Left lung (tissue), 10 donors: ENCODE measurements around the gene ANK2. TPM values are rescaled to one million over a fixed set of nuclear protein-coding genes. Genes with fewer than 3 reads are reported as not detected.

Experiments
- ATAC-seq: fragments of 200-7000 bp; cut with Tn5 transposase; one replicate; pipeline ENCODE4 v1.9.1; 2020; ENCODE audit warnings: moderate library complexity
- DNase-seq, 4 donors: peaks; one replicate each; pipeline ENCODE4 v3.0.0-alpha.2; 2013 to 2020
- H3K27ac ChIP-seq, 2 donors: fragments of 200-600 bp; sonication (generic) in 1 of 2; one replicate each; pipeline versions ENCODE4 v1.5.0 to v1.8.0; 2020 to 2021
- H3K27me3 ChIP-seq, 2 donors: fragments of 200-600 bp; sonication (generic) in 1 of 2; one replicate each; pipeline versions ENCODE4 v1.5.0 to v1.8.0; 2020 to 2021
- H3K36me3 ChIP-seq, 2 donors: fragments of 200-600 bp; sonication (generic) in 1 of 2; one replicate each; pipeline versions ENCODE4 v1.5.0 to v1.8.0; 2020 to 2021
- H3K4me1 ChIP-seq, 2 donors: fragments of 200-600 bp; one replicate each; pipeline ENCODE4 v1.8.0; 2021
- H3K4me3 ChIP-seq, 2 donors: fragments of 200-600 bp; sonication (generic) in 1 of 2; one replicate each; pipeline versions ENCODE4 v1.5.0 to v1.8.0; 2020 to 2021; ENCODE audit warnings: mild to moderate bottlenecking in 1 of 2
- H3K9me3 ChIP-seq, 2 donors: fragments of 200-600 bp; sonication (generic) in 1 of 2; one replicate each; pipeline versions ENCODE4 v1.5.0 to v1.8.0; 2020 to 2021
- intact Hi-C, 2 donors: fragments of 100-400 bp; cut with DNase I; formaldehyde crosslinking; loops; one replicate each; pipeline versions ENCODE4 v1.11.2 to v1.14.2; 2022
- polyA plus RNA-seq, 6 donors: library from polyadenylated mRNA; unstranded; fragments of 120-200 nt; gene quantifications; one replicate each; pipeline ENCODE4 v1.2.1, GENCODE V29; 2013; ENCODE audit not compliant: insufficient read length in 6 of 6
- total RNA-seq, 2 donors: library from RNA; stranded (reverse); fragmentation: NEBNext Ultra II Directional; extraction: Animal tissue kit (Norgen Biotek cat#: 25700); gene quantifications; one replicate each; pipeline ENCODE4 v1.2.1, GENCODE V29; 2021
- TF ChIP-seq, protein P1 (sequence below), 2 donors: fragments of 200-600 bp; sonication (generic) in 1 of 2; IDR thresholded peaks; one replicate each; pipeline versions ENCODE4 v1.5.0 to v1.8.0; 2021; ENCODE audit warnings: antibody characterized with exemption in 2 of 2
- donor health status: DM: no; HTN: yes; CAD: no.
- donor health status: DM: no; HTN: no; CAD: no.

Gene ANK2
- total and polyA plus RNA-seq, 8 donors, result 18.2 to 33.2 (median 28.8) TPM

DNA sequence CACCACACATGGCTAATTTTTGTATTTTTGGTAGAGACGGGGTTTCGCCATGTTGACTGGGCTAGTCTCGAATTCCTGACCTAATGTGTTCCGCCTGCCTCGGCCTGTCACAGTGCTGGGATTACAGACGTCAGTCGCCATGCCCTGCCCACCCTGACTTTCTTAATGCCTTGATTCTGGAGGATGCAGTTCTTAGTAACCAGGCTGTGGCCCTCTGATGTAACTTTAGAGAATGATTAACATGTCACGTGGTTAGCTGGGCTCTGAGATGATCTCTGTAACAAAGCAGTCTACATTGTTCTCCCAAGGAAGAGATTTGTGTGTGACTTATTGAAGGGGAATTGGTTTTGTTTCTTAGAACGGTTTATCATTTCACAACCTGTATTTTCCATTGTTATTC is 30.6 kb downstream of the ANK2 start:
- no peak overlapping the region for H3K4me3 ChIP-seq
- peak in 1 of 4 donors; percentile 40 for DNase-seq
- intact Hi-C loops, result no loop called here
- TF ChIP-seq, protein P1, sequence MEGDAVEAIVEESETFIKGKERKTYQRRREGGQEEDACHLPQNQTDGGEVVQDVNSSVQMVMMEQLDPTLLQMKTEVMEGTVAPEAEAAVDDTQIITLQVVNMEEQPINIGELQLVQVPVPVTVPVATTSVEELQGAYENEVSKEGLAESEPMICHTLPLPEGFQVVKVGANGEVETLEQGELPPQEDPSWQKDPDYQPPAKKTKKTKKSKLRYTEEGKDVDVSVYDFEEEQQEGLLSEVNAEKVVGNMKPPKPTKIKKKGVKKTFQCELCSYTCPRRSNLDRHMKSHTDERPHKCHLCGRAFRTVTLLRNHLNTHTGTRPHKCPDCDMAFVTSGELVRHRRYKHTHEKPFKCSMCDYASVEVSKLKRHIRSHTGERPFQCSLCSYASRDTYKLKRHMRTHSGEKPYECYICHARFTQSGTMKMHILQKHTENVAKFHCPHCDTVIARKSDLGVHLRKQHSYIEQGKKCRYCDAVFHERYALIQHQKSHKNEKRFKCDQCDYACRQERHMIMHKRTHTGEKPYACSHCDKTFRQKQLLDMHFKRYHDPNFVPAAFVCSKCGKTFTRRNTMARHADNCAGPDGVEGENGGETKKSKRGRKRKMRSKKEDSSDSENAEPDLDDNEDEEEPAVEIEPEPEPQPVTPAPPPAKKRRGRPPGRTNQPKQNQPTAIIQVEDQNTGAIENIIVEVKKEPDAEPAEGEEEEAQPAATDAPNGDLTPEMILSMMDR (IDR thresholded peaks at IDR 0.05), result no peak
- H3K9me3 ChIP-seq, result no peaks in the 10 kb centered on the region
- no peak for ATAC-seq
- no peak overlapping the region for H3K27ac ChIP-seq
- no peaks in the 10 kb centered on the region for H3K27me3 ChIP-seq
- no peaks in the 10 kb centered on the region for H3K4me1 ChIP-seq
- H3K36me3 ChIP-seq, result no peaks in the 10 kb centered on the region

DNA sequence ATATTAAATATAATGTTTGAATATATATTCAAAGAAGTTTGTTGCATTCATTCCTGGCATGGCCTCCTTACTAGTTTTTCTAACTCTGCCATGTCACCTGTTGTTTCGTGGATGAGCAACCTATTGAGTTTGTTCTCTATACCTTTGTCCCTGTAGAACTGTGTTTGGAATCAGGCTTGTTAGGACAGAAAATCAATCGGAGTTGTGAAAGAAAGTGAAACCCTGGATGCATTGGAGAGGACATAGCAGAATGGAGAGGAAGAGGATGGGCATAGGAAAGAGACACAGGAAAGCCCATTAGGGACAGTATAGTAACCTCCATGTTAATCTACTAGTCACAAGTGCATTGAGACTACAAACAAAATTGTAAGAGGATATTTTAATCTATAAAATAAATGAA is 31.2 kb downstream of the ANK2 start:
- no peak overlapping the region for H3K4me3 ChIP-seq
- no peak overlapping the region for H3K27ac ChIP-seq
- intact Hi-C loops, result no loop called here
- H3K27me3 ChIP-seq, result no peaks in the 10 kb centered on the region
- TF ChIP-seq, protein P1 (IDR thresholded peaks at IDR 0.05), result no peak
- DNase-seq (no peak), ATAC-seq (no peak)
- H3K9me3 ChIP-seq, result no peaks in the 10 kb centered on the region
- no peaks in the 10 kb centered on the region for H3K36me3 ChIP-seq
- no peaks in the 10 kb centered on the region for H3K4me1 ChIP-seq

DNA sequence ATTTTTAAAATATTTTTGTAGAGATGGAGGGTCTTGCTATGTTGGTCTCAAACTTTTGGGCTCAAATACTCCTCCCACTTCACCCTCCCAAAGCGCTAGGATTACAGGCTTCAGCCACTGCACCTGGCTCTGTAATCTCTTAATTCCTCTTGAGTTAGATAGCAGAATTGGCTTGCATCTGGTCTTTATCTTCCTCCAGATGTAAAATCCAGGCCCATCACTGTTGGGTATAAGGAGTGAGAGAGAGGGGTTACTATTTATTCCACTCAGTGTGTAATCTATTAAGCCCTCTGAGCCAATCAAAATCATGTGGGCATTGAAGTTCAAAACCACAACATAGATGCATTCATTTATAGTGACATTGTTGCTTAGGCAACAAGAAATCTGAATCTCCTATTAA is 33.9 kb downstream of the ANK2 start:
- Histone ChIP-seq H3K4me3 (no peak overlapping the region), H3K4me1 (no peaks in the 10 kb centered on the region), H3K27me3 (no peaks in the 10 kb centered on the region), H3K36me3 (no peaks in the 10 kb centered on the region), H3K9me3 (no peaks in the 10 kb centered on the region), H3K27ac (no peak overlapping the region)
- TF ChIP-seq, protein P1 (IDR thresholded peaks at IDR 0.05), result no peak
- intact Hi-C loops, result no loop called here
- DNase-seq, result no peak
- ATAC-seq, result no peak

DNA sequence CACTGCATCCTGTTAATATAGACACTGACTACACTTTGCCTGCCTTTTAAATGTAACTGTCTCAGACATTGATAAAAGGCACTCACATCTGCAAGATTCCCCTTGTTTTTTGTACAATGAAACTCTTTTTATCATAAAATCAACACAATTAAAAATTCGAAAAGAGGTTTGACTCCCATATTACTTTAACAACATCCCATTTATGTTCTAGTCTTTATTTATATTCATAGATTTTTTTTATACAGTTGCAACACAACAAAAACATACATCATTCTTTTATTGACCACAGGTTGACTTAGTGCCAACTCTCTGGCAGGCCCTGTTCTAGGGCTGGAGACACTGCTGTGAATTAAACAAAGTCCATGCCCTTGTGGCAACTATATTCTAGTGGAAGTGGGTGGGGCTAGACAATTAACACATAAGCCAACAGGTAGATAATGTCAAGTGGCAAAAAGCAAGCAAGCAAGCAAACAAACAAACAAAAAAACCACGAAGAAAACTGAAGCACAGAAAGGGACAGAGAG is 36.8 kb downstream of the ANK2 start:
- Histone ChIP-seq H3K9me3 (no peaks in the 10 kb centered on the region), H3K27me3 (no peaks in the 10 kb centered on the region), H3K27ac (no peak overlapping the region), H3K4me1 (no peaks in the 10 kb centered on the region), H3K4me3 (no peak overlapping the region), H3K36me3 (no peaks in the 10 kb centered on the region)
- ATAC-seq (no peak), DNase-seq (no peak)
- TF ChIP-seq, protein P1 (IDR thresholded peaks at IDR 0.05), result no peak
- intact Hi-C loops, result no loop called here

DNA sequence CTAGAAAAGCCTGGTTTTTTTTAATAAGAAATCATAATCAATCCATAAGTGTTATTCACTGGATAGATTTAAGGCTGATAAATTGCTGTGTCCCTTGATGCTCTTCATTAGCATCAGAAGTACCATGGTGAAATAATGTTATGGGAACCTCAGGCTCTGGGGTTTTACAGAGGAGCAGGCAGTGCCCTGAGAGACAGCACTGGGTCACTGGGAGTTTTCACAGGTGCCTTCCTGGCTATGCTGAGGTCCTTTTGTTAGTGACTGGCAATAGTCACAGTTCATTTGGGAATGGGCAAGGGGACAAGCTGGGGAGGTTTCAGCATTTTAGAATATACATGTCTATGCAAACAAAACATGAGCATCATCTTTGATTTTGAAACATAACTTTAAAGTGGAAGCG is 38.6 kb downstream of the ANK2 start:
- TF ChIP-seq, protein P1 (IDR thresholded peaks at IDR 0.05), result no peak
- Histone ChIP-seq H3K27me3 (no peaks in the 10 kb centered on the region), H3K4me3 (no peak overlapping the region), H3K4me1 (no peaks in the 10 kb centered on the region), H3K27ac (no peak overlapping the region), H3K9me3 (no peaks in the 10 kb centered on the region), H3K36me3 (no peaks in the 10 kb centered on the region)
- no peak for DNase-seq
- ATAC-seq, result no peak
- intact Hi-C loops, result no loop called here
